Embryonic facial prominence (tissue), 1 donor: ENCODE measurements around the gene CAPS2.
"Not testable (repeated sequence)": the region's sequence is repeated elsewhere in the genome, so short reads cannot be mapped to it uniquely, and the experiment has no call there.

Source experiments
- DNase-seq: peaks from one replicate; pipeline ENCODE4 v3.0.0-alpha.2; 2016; ENCODE audit errors: extremely low spot score

The CAPS2 gene

DNA sequence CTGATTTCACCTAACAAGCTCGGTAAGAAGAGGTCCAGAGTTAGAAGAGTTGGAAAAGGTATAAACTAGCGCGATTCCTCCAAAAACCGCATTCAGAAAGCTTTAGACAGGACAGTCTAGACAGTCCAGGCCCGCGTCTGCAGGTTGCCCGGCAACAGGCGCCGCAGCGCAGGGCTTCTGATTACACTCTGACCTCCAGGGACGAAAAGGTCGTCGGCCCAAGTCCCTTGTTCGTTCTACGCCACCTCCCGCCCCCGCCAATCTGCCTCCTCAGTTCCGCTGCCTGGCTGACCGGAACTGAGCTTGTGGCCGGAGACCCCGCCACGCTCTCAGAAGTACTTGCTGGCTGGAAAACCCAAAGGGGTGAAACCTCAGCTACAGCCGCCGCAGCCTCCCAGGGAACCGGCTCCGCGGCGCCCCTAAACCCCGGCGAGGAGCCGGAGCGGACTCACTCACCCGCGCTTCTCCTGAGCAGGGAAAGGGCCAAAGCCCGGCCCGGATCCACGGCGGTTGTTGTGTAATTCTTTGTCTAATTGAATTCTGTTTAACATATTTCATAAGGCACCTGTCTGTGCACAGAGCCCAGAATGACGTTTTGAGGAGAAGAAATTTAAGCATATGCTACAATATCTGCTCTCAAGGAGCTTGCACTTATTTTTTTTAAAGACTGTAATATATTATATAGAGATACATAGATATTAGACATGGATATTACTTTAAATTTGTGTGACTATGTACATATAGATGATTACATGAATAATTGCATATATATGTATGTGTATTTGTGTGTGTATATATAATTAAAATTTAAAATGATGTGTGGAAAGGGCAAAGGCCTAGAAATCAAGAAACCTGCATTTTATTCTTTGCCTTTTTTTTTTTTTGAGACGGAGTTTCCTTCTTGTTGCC, at the start of gene CAPS2:
CAPS2 (minus strand) TSS at position 407 of the 909 bp plus-strand sequence. CDS start 3,826 bp downstream, outside the sequence.
- peak; percentile 46 for DNase-seq

DNA sequence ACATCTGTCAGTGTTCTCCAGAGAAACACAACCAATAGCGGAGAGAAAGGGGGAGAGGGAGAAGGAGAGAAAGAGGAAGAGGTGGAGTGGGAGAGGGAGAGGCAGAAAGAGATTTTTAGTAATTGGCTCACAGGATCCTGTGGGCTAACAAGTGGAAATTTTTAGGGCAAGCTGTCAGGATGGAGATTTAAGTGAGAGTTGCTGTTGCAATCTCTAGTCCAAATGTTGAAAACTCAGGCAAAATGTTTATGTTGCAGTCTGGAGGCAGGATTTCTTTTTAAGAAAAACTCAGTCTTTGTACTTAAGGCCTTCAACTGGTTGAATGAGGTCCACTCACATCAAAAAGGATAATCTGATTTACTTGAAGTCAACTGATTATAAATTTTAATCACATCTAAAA, 48.2 kb upstream of the CAPS2 start:
- DNase-seq = no peak

DNA sequence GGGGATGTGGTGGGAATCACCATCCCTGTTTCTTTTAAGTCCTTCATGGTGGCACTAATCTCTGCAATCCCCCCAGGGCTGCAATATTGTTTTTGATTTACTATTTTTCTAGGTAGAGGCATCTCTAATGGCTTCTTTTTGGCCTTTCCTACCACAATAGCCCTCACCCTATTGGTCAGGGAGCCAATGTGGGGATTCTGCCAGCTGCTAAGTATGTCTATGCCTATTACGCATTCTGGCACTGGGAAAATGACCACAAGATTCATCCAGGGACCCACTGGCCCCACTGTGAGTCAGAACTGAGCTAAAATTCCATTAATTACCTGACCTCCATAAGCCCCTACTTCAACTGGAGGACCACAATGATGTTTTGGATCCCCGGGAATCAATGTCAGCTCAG, 44.8 kb upstream of the CAPS2 start:
- no peak for DNase-seq

DNA sequence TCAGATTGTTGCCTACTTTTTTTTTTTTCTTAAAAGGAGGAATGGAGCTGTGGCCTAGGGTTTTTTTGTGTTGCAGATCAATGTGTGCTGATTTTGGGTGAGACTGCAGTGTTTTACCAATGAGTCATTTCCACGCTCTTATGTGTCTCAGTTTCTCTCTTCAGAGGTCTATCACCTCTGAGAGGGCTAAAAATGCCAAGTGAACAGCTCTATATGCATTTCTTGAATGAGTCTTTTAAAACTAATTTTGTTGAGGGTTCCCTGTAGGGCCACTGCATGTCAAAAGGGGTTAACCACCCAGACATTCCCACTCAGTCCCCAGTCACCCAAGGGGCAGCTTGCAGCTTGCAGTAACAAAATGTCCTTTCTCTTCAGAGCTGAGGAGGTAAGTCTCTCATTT, 36.5 kb upstream of the CAPS2 start:
- DNase-seq = no peak

DNA sequence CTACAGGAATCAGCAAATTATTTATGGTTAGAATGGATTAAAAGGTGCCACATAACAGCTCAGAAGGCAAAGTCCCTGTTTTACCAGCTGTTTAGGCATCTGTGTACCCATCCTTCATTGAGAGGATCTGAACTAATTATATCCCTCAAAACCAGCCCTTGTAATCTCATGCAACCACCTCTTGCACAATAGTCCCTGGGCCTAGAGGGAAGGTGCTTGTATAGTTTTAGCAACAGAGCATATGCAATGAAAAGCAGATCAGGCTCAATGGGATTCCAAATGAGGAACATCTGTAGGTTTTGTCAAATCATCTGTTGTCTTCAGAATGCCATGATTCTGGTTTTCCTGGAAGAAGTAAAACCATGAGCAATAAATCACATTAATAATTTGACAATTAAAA, 34.8 kb upstream of the CAPS2 start:
- no peak for DNase-seq

DNA sequence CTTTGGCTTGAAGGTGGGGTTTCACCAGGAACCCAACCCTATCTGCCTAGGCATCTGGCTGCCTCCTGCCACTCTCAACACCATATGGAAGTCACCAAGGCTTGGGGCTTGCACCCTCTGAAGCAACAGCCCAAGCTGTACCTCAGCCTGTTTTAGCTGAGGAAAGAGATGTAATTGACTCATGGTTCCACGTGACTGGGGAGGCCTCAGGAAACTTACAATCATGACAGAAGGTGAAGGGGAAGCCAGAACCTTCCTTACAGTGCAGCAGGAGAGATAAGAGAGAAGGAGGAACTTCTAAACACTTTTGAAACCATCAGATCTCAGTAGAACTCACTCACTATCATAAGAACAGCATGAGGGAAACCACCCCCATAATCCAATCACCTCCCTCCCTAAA, 31.3 kb upstream of the CAPS2 start:
- DNase-seq = no peak

DNA sequence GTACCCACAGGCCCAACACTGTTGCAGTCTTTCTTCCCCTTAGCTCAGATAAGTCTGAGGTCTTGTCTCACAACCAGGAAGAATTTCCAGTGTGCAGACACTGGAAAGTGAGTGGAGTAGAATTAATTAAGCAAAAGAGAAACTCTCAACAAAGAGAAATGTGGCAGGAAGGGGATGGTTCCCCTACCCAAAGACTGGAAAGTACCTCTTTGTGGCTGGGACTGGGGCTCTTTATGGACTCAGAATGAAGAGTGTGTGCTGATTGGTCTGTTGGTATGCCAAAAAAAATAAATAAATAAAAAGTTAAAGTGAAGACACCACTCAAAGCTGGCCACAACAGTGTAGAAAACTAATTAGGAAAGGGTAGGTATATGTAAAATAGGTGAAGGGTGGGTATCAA, 30.8 kb upstream of the CAPS2 start:
- DNase-seq = no peak

DNA sequence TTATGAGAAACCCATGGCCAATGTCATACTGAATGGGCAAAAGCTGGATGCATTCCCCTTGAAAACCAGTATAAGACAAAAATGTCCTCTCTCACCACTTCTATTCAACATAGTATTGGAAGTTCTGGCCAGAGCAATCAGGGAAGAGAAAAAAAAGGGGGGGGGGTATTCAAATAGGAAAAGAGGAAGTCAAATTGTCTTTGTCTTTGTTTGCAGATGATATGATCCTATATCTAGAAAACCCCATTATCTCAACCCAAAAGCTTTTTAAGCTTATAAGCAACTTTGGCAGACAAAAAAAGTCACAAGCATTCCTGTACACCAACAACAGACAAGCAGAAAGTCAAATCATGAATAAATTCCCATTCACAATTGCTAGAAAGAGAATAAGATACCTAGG, 23.9 kb upstream of the CAPS2 start:
- no peak for DNase-seq

DNA sequence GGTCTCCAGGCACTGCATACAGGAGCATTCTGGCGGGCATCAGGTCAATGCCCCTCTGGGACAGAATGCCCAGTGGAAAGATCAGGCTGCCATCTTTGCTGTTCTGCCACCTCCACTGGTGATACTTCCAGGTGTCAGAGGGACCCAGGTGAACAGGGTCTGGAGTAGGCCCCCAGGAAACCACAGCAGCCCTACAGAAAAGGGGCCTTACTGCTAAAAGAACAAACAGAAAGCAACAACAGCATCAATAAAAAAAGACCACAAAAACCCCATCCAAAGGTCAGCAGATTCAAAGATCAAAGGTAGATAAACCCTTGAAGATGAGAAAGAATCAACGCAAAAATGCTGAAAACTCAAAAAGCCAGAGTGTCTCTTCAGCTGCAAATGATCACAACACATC, 20.3 kb upstream of the CAPS2 start:
- no peak for DNase-seq

DNA sequence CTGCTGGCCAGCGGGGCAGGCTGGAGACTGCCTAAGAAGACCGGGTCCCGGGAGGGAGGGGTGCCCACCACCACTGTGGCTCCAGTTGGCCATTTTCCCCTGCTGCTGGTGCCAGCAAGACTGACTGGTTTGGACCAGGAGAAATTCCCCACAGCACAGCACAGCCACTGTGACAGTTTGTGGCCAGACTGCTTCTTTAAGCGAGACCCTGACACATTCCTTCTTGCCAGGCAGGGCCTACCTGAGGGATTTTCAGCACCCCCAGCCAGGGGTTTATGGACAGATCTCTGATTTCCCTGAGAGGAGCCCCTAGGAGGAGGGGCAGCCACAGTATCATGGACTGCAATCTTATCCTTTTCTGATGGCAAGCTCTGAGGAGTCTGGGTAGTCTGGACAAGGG, 19.8 kb upstream of the CAPS2 start:
- DNase-seq = no peak

DNA sequence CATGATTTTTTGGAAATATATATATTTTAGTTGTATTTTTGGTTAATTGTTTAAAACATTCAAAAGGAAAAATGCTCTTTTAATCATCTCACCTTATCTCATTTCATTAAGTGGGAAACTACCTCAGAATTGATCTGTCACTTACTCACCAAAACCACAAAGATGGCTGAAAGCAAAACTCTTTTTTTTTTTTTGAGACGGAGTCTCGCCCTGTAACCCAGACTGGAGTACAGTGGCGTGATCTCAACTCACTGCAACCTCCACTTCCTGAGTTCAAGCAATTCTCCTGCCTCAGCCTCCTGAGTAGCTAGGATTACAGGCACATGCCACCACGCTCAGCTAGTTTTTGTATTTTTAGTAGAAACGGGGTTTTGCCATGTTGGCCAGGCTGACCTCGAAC, 16.1 kb upstream of the CAPS2 start:
- not testable (repeated sequence) for DNase-seq

DNA sequence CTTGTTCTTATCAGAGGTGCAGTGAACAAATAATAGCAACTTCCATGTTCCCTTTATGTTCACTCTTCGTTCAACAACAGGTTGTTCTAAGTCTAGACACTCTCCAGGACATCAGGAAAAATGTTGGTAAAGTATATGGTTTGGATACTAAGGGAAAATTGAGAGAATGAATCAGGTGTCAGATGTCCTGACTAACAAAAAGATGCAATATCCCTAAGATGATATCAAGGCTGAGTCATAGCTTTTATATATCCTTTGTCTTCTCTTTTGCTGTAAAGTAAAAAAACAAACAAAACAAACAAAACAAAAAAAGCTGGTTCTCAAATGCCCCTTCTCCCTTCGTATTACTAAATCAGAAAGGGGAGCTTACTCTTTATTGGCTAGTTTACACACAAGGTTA, 15.4 kb upstream of the CAPS2 start:
- no peak for DNase-seq

DNA sequence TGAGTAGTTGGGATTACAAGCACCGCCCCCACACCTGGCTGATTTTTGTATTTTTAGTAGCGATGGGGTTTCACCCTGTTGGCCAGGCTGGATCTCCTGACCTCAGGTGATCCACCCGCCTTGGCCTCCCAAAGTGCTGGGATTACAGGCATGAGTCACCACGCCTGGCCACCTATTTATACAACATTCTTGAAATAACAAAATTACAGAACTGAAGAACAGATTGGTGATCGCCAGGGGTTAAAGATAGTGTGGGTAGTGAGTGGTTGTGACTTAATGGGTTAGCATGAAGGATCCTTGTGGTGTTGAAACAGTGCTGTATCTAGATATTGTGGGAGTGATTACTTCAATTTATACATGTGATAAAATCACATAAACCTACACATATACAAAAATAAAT, 11.7 kb upstream of the CAPS2 start:
- no peak for DNase-seq

DNA sequence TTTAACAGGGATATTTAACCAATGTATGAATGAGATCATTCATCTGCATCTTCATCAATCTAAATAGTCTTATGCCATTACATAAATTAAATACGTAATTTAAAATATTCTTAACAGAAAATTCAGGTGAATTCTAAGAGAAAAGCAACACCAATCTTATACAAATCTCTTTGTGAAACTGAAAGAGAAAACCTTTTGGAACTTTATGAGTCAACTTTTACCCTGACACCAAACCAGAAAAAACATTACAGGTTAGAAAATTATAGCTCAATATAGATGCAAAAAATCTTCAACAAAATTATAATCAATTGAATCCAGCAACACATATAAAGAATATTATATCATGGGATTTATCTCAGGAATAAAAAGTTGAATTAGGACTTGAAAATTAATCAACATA, 7.8 kb upstream of the CAPS2 start:
- no peak for DNase-seq

DNA sequence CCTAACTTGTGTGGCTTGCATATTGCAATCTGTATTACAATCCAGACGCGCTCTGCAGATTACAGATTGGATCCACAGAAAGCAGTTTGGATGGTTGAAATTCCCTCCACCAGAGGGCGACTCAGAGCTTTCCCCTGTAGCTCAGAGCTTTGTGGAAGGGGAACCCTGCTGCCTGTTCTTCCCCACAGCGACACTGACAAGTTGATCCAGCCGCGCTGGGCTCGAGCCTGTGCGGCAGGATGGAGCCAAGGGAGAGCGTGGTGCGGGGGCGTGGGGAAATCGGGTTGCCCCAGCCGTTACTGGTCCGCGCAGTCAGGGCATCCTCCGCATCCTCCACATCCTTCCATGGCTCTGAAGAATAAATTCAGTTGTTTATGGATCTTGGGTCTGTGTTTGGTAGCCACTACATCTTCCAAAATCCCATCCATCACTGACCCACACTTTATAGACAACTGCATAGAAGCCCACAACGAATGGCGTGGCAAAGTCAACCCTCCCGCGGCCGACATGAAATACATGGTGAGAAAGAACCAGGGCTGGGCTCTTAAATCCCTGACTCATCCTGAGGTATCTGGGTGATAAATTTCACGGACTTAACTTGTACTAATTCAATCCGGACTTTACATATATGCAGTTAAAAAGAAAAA, 4.4 kb upstream of the CAPS2 start, which contains the start of gene GLIPR1L1:
GLIPR1L1 (plus strand) TSS at position 287 of the 647 bp plus-strand sequence; CDS start at position 346, 59 bp downstream.
- peak; percentile 69 for DNase-seq

DNA sequence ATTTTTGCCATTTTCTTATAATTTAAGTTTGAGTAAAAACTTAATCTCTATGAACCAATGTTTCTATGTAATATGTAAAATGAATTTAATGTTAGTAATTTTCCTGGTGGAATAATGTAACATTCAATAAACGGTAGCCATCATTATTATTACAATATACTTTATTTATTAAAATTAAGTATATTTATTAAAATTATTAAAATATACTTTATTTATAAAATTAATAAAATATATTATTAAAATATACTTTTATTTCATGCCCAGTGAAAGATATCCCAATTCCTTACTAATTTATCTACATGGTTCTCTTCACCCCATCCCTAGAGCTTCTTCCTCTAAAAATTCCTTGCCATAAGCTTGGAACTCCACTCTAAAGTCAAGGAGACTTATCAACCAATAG, 2.5 kb downstream of the CAPS2 start:
- DNase-seq = no peak

DNA sequence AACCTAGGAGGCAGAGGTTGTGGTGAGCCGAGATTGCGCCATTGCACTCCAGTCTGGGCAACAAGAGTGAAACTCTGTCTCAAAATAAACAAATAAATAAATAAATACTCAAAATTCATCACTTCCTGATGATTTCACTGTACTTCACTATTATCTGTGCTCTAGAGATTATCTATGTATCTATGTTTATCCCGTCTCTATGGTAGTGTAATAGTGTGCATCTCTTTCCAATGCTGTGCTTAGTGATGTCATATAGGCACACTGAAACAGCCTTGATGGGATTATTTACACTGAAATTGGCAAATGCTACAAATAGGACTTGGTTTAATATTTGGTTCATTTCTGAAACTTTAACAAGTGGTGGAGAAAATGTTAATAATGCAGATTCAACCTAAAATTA, 6.5 kb downstream of the CAPS2 start:
- DNase-seq = no peak

DNA sequence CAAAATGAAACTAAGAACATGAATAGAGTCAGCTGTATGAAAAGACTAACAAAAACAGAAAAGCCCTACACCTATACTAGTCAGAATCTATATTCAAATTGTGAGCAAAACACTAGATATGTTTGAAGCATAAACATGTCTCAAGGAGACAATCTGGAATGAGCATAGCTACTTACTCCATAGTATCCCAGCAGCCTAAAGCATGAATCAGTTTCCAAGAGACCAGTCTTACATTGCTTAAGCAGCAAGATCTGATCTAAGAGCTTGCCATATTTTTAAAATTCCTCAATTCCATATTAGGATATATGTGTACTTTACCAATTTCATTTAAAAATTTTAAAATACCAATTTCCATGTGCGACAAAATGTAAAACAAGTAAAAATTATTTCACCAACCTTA, 7.7 kb downstream of the CAPS2 start:
- no peak for DNase-seq

DNA sequence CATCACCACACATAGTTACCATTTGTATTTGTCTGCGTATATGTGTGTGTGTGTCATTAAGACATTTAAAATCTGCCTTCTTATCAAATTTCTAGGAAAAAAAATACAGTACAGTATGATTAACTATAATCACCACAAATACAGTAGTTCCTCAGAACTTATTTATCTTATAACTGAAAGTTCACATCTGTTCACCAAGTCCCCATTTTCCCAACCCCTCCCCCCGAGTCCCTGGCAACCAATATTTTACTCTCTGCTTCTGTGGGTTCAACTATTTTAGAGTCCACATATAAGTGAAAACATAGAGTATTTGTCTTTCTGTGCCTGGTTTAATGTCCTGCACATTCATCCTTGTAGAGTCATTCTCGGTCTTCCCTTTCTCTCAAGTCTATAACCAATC, 12.3 kb downstream of the CAPS2 start:
- DNase-seq = no peak

DNA sequence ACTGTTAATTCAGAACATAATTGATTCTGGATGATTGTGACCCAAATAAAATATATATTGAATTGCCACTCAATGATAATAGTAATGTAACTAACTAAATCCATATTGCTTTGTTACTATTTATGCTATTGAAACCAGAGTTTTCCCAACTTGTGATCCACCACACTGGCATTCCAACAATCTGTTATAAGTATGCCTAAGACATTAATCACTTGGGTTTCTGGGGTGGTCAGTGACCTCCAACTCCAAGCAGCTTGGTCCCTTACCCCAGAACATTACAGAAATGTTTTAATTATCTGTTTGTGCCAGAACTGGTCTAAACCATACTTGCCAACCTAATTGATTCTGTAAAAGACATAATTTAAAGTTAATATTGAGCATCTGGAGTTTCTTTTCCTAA, 14.6 kb downstream of the CAPS2 start:
- no peak for DNase-seq

DNA sequence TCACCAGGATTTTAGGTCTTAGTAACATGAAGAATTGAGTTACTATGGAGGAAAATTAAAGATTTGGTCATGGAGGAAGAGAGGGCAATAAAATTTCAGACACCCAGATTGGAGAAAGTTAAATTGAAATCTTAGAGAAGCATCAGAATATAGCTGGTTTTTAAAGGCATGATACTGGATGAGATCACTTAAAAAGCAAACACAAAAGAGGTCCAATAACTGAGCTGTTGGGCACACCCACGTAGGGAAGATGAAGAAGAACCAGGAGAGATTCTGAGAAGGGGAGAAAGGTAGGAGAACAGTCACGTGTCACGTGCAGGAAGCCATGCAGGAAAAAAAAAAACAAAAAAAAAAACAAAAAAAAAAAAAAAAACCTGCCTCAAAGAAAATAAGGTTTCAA, 18.8 kb downstream of the CAPS2 start:
- DNase-seq = no peak

DNA sequence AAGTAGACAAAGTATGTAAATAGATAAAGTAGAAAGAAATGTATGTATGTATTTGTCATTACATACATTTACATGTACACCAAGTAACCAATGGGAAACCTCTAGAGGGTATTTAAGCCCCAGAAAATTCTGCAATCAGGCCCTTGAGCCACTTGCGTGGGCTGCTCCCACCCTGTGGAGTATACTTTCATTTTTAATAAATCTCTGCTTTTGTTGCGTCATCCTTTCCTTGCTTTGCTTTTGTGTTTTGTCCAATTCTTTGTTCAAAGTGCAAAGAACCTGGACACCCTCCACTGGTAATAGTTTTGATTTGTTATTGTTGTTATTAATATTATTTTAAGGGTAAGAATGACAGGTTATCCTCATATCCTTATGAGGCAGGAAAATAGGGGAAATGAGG, 21.8 kb downstream of the CAPS2 start:
- DNase-seq = no peak
